GM10248 (cell line): Measurements from ENCODE around the gene MRPL24.

Source experiments
- CTCF ChIA-PET: fragments of 300-600 bp; sonication (Branson Sonifier 250); formaldehyde crosslinking; extraction: SDS; loops from one replicate; lab custom pipeline; 2021; ENCODE audit warnings: antibody characterized with exemption; lab: Yijun Ruan, JAX
- POLR2A ChIA-PET: fragments of 350-650 bp; sonication (Branson Sonifier 250); formaldehyde crosslinking; extraction: SDS; loops from one replicate; lab custom pipeline; 2020; ENCODE audit warnings: antibody characterized with exemption; lab: Yijun Ruan, JAX
- DNase-seq: peaks from one replicate; pipeline ENCODE4 v3.0.0; 2012; ENCODE audit errors: extremely low spot score
- CTCF ChIP-seq: IDR thresholded peaks from 2 replicates; pipeline ENCODE4 v1.5.1; 2012; ENCODE audit warnings: mild to moderate bottlenecking, low read depth; ENCODE audit errors: extremely low read depth, missing control alignments, control extremely low read depth

MRPL24 gene

GRCh38 chr1:156745881-156746280 is 5.0 kb upstream of the MRPL24 start:
- DNase-seq: no peak
- POLR2A ChIA-PET: no interaction called here
- no peak for TF ChIP-seq CTCF
- CTCF ChIA-PET: interaction anchor here (1.0 to 5.0 kb wide), 3 partner anchors 11 to 25 kb away, joined by 3 to 47 read pairs (median 3); partner anchors contain the start of genes ISG20L2 and METTL25B

- POLR2A ChIA-PET: interaction anchor here (0.6 kb wide), 1 partner anchor 18 kb away, joined by 5 read pairs; no protein-coding TSS in a partner anchor
- no peak for DNase-seq
- TF ChIP-seq CTCF: no peak
- CTCF ChIA-PET: interaction anchor here (1.3 to 5.0 kb wide), 2 partner anchors 10 to 18 kb away, joined by 3 to 47 read pairs; partner anchors contain the start of genes ISG20L2 and METTL25B
Observed at GRCh38 chr1:156744786-156745419, 4.0 kb upstream of the MRPL24 start.

- CTCF ChIA-PET: interaction anchor here (5.0 kb wide), 1 partner anchor 17 kb away, joined by 47 read pairs; the partner anchor contains the start of genes ISG20L2 and METTL25B
- DNase-seq: no peak
- no peak for TF ChIP-seq CTCF
- POLR2A ChIA-PET: interaction anchor here (0.6 kb wide), 1 partner anchor 19 kb away, joined by 5 read pairs; no protein-coding TSS in a partner anchor
Observed at GRCh38 chr1:156744344-156744743, 3.5 kb upstream of the MRPL24 start.

- TF ChIP-seq CTCF: no peak
- DNase-seq: no peak
- POLR2A ChIA-PET: no interaction called here
- CTCF ChIA-PET: interaction anchor here (5.0 to 5.3 kb wide), 2 partner anchors 16 to 17 kb away, joined by 47 to 64 read pairs; partner anchors contain the start of genes ISG20L2 and METTL25B
Observed at GRCh38 chr1:156743367-156744302, 2.7 kb upstream of the MRPL24 start.

- TF ChIP-seq CTCF: no peak
- POLR2A ChIA-PET: interaction anchor here (0.9 to 1.1 kb wide), 2 partner anchors 15 to 24 kb away, joined by 3 to 4 read pairs; partner anchors contain the start of genes ISG20L2, METTL25B and PRCC
- CTCF ChIA-PET: interaction anchor here (5.3 kb wide), 1 partner anchor 15 kb away, joined by 64 read pairs; the partner anchor contains the start of genes ISG20L2 and METTL25B
- no peak for DNase-seq
Observed at GRCh38 chr1:156742801-156743200, 1.9 kb upstream of the MRPL24 start.
